A549 (cell line): Measurements from ENCODE around the gene PRAME. TPM values are rescaled to one million over a fixed set of nuclear protein-coding genes. Genes with fewer than 3 reads are reported as not detected.

Experiments
- ATAC-seq, 2 experiments: fragments of 200-7000 bp in 1 of 2; fragments of >200 bp in 1 of 2; cut with Nextera tagmentation in 1 of 2; cut with Tn5 transposase in 1 of 2; 3 replicates each; pipeline versions ENCODE4 v1.8.0 to v1.9.1; 2018 to 2020; ENCODE audit warnings: mild to moderate bottlenecking in 1 of 2, moderate library complexity in 1 of 2
- CTCF ChIA-PET: fragments of 300-600 bp; sonication (Branson Sonifier 250); formaldehyde crosslinking; extraction: SDS; loops from one replicate; lab custom pipeline; 2021; ENCODE audit warnings: antibody characterized with exemption, inconsistent platforms; lab: Yijun Ruan, JAX
- POLR2A ChIA-PET: fragments of 350-600 bp; formaldehyde crosslinking; extraction: SDS; loops from one replicate; lab custom pipeline; 2021; ENCODE audit warnings: antibody characterized with exemption, inconsistent platforms; lab: Yijun Ruan, JAX
- DNase-seq, 2 experiments: peaks; one replicate each; pipeline versions ENCODE4 v3.0.0 to v3.0.0-alpha.2; 2011 to 2016; ENCODE audit warnings: low read depth in 1 of 2, low spot score in 1 of 2
- FAIRE-seq: peaks from 2 replicates; lab custom pipeline; 2011; peaks lifted over from hg19 to GRCh38; lab: Jason Lieb, UNC
- H3K27ac ChIP-seq, 2 experiments: fragments of >200 bp; sonication (Bioruptor Twin); formaldehyde crosslinking; 3 replicates each; pipeline ENCODE4 v1.5.1; 2016 to 2017
- H3K4me1 ChIP-seq: fragments of >200 bp; sonication (Bioruptor Twin); formaldehyde crosslinking; 3 replicates; pipeline ENCODE4 v1.6.1; 2016
- H3K4me2 ChIP-seq: fragments of >200 bp; sonication (Bioruptor Twin); formaldehyde crosslinking; 3 replicates; pipeline ENCODE4 v1.6.1; 2016
- H3K4me3 ChIP-seq: fragments of >200 bp; sonication (Bioruptor Twin); formaldehyde crosslinking; 3 replicates; pipeline ENCODE4 v1.5.1; 2016
- H3K9me3 ChIP-seq: fragments of >200 bp; sonication (Bioruptor Twin); formaldehyde crosslinking; 3 replicates; pipeline ENCODE4 v1.6.1; 2016
- BHLHE40 ChIP-seq: IDR thresholded peaks from 2 replicates; pipeline ENCODE4 v1.6.1; 2012; ENCODE audit warnings: low read depth, low read length, inconsistent platforms
- CBX8 ChIP-seq: fragments of 200-600 bp; sonication (generic); IDR thresholded peaks from 2 replicates; pipeline ENCODE4 v1.6.1; 2016
- CHD2 ChIP-seq: fragments of 150-350 bp; IDR thresholded peaks from 2 replicates; pipeline ENCODE4 v1.6.1; 2014; ENCODE audit warnings: low read length; ENCODE audit not compliant: partially characterized antibody
- CHD4 ChIP-seq: fragments of 200-600 bp; sonication (generic); IDR thresholded peaks from 2 replicates; pipeline ENCODE4 v1.6.1; 2016; ENCODE audit warnings: antibody characterized with exemption, mild to moderate bottlenecking, borderline replicate concordance
- EHMT2 ChIP-seq: fragments of 200-600 bp; sonication (generic); IDR thresholded peaks from 2 replicates; pipeline ENCODE4 v1.6.1; 2016; ENCODE audit warnings: antibody characterized with exemption, low read depth, mild to moderate bottlenecking, moderate library complexity
- ESRRA ChIP-seq: fragments of 150-350 bp; IDR thresholded peaks from 2 replicates; pipeline ENCODE4 v1.6.1; 2014; ENCODE audit warnings: mild to moderate bottlenecking, low read length, borderline replicate concordance
- FOSL2 ChIP-seq, 2 experiments: fragments of 450-650 bp in 1 of 2; fragments of >200 bp in 1 of 2; sonication (Bioruptor Twin) in 1 of 2; formaldehyde crosslinking; IDR thresholded peaks; 2 replicates each; pipeline versions ENCODE4 v1.5.0 to v1.6.1; 2016 to 2020; ENCODE audit warnings: mild to moderate bottlenecking in 1 of 2, moderate library complexity in 1 of 2
- FOXS1 ChIP-seq: fragments of 250-450 bp; sonication (Bioruptor Pico); IDR thresholded peaks from 2 replicates; pipeline ENCODE4 v1.5.0; 2020; ENCODE audit warnings: mild to moderate bottlenecking, moderate library complexity
- HOXA7 ChIP-seq: fragments of 250-450 bp; sonication (Bioruptor Pico); IDR thresholded peaks from 2 replicates; pipeline ENCODE4 v1.5.0; 2020; ENCODE audit warnings: mild to moderate bottlenecking, moderate library complexity
- KDM1A ChIP-seq: fragments of 200-600 bp; sonication (generic); IDR thresholded peaks from 2 replicates; pipeline ENCODE4 v1.6.1; 2016; ENCODE audit warnings: low read depth, mild to moderate bottlenecking
- NFE2L2 ChIP-seq: fragments of 150-350 bp; conservative IDR thresholded peaks from 2 replicates; pipeline ENCODE4 v1.6.1; 2014; ENCODE audit warnings: low read length
- NPAS2 ChIP-seq: fragments of 250-450 bp; sonication (Bioruptor Pico); IDR thresholded peaks from 2 replicates; pipeline ENCODE4 v1.8.0; 2022; ENCODE audit warnings: mild to moderate bottlenecking, moderate library complexity, borderline replicate concordance
- RNF2 ChIP-seq: fragments of 200-600 bp; sonication (generic); IDR thresholded peaks from 2 replicates; pipeline ENCODE4 v1.6.1; 2016; ENCODE audit warnings: low read depth, mild to moderate bottlenecking, antibody characterized with exemption, moderate library complexity, borderline replicate concordance
- SMC3 ChIP-seq: fragments of >200 bp; sonication (Bioruptor Twin); formaldehyde crosslinking; IDR thresholded peaks from 3 replicates; pipeline ENCODE4 v1.6.1; 2018; ENCODE audit warnings: inconsistent platforms
- SREBF2 ChIP-seq: fragments of 450-650 bp; IDR thresholded peaks from 2 replicates; pipeline ENCODE4 v1.6.1; 2014; ENCODE audit warnings: mild to moderate bottlenecking, moderate library complexity
- TFCP2L1 ChIP-seq: fragments of 250-450 bp; sonication (Bioruptor Pico); IDR thresholded peaks from 2 replicates; pipeline ENCODE4 v1.5.0; 2021; ENCODE audit warnings: mild to moderate bottlenecking
- TP53 ChIP-seq: fragments of 250-450 bp; sonication (Bioruptor Pico); IDR thresholded peaks from 2 replicates; pipeline ENCODE4 v1.5.0; 2021; ENCODE audit warnings: mild to moderate bottlenecking, moderate library complexity
- ZC3H11A ChIP-seq: fragments of 450-650 bp; IDR thresholded peaks from 2 replicates; pipeline ENCODE4 v1.6.1; 2014; ENCODE audit warnings: antibody characterized with exemption, mild to moderate bottlenecking
- ZSCAN20 ChIP-seq: fragments of 250-450 bp; sonication (Bioruptor Pico); IDR thresholded peaks from 2 replicates; pipeline ENCODE4 v1.8.0; 2022; ENCODE audit warnings: mild to moderate bottlenecking, moderate library complexity
- WGBS: methylation state at CpG from one replicate; pipeline ENCODE4 v1.1.6; 2017; ENCODE audit errors: missing lambda C conversion rate; 5-methylcytosine and 5-hydroxymethylcytosine counted together
- polyA plus RNA-seq, 4 experiments: library from polyadenylated mRNA; depleted of rRNA in 3 of 4; stranded (reverse); fragments of >200 nt; fragmentation: RNase III in 1 of 4; extraction: RNeasy Plus Mini Kit Qiagen cat#74134 plus additional on column Dnase treatment in 1 of 4; gene quantifications; 2 replicates in 3 of 4; 3 replicates in 1 of 4; pipeline ENCODE4 v1.2.3, GENCODE V29; 2011 to 2017
- TF ChIP-seq, protein P1 (sequence below): IDR thresholded peaks from 2 replicates; pipeline ENCODE4 v1.6.1; 2012; ENCODE audit warnings: low read depth, borderline replicate concordance
- TF ChIP-seq, protein P2 (sequence below): fragments of >200 bp; sonication (Bioruptor Twin); formaldehyde crosslinking; IDR thresholded peaks from 3 replicates; pipeline ENCODE4 v1.6.1; 2016
- TF ChIP-seq, protein P3 (sequence below): fragments of 250-450 bp; sonication (Bioruptor Pico); IDR thresholded peaks from 2 replicates; pipeline ENCODE4 v1.5.0; 2021; ENCODE audit warnings: mild to moderate bottlenecking, moderate library complexity, borderline replicate concordance
- TF ChIP-seq, protein P4 (sequence below): IDR thresholded peaks from 2 replicates; pipeline ENCODE4 v1.6.1; 2012
- TF ChIP-seq, protein P5 (sequence below): fragments of >200 bp; sonication (Bioruptor Twin); formaldehyde crosslinking; IDR thresholded peaks from 3 replicates; pipeline ENCODE4 v1.5.1; 2016
- TF ChIP-seq, protein P6 (sequence below): fragments of 250-450 bp; sonication (Bioruptor Pico); IDR thresholded peaks from 2 replicates; pipeline ENCODE4 v1.5.0; 2020; ENCODE audit warnings: low read depth, mild to moderate bottlenecking, moderate library complexity

The PRAME gene
- polyA plus RNA-seq, 2 of the 4 experiments (the other 2 are of a cell fraction), result 130 to 173 TPM

DNA sequence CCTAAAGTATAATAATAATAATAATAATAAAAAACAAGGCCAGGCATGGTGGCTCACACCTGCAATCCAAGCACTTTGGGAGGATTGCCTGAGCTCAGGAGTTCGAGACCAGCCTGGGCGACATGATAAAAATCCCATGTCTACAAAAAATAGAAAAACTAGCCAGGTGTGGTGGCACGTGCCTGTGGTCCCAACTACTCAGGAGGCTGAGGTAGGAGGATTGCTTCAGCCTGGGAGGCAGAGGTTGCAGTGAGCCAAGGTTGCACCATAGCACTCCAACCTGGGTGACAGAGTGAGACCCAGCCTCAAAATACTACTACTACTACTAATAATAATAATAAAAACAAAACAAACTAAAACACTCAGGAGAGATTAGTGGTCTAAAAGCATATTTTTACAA, 23.4 kb downstream of the PRAME start:
- no peak for TF ChIP-seq ZSCAN20 (CRISPR knock-in tag)
- no peak for TF ChIP-seq TFCP2L1 (CRISPR knock-in tag)
- TF ChIP-seq, protein P1, sequence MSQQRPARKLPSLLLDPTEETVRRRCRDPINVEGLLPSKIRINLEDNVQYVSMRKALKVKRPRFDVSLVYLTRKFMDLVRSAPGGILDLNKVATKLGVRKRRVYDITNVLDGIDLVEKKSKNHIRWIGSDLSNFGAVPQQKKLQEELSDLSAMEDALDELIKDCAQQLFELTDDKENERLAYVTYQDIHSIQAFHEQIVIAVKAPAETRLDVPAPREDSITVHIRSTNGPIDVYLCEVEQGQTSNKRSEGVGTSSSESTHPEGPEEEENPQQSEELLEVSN, result no peak
- TF ChIP-seq RNF2, result no peak
- TF ChIP-seq SMC3, result no peak
- TF ChIP-seq, protein P2, sequence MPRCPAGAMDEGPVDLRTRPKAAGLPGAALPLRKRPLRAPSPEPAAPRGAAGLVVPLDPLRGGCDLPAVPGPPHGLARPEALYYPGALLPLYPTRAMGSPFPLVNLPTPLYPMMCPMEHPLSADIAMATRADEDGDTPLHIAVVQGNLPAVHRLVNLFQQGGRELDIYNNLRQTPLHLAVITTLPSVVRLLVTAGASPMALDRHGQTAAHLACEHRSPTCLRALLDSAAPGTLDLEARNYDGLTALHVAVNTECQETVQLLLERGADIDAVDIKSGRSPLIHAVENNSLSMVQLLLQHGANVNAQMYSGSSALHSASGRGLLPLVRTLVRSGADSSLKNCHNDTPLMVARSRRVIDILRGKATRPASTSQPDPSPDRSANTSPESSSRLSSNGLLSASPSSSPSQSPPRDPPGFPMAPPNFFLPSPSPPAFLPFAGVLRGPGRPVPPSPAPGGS, result no peak
- TF ChIP-seq, protein P3, sequence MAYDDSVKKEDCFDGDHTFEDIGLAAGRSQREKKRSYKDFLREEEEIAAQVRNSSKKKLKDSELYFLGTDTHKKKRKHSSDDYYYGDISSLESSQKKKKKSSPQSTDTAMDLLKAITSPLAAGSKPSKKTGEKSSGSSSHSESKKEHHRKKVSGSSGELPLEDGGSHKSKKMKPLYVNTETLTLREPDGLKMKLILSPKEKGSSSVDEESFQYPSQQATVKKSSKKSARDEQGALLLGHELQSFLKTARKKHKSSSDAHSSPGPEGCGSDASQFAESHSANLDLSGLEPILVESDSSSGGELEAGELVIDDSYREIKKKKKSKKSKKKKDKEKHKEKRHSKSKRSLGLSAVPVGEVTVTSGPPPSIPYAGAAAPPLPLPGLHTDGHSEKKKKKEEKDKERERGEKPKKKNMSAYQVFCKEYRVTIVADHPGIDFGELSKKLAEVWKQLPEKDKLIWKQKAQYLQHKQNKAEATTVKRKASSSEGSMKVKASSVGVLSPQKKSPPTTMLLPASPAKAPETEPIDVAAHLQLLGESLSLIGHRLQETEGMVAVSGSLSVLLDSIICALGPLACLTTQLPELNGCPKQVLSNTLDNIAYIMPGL (CRISPR knock-in tag), result no peak
- TF ChIP-seq CHD2, result no peak
- no peak for TF ChIP-seq FOSL2 (IDR thresholded peaks at IDR 0.05)
- TF ChIP-seq FOSL2 (CRISPR knock-in tag; IDR thresholded peaks at IDR 0.05), result no peak
- no peak for TF ChIP-seq NPAS2 (CRISPR knock-in tag)
- no peak for TF ChIP-seq CHD4
- no peak for TF ChIP-seq ESRRA
- no peak for TF ChIP-seq CBX8
- no peak for TF ChIP-seq SREBF2
- TF ChIP-seq TP53 (CRISPR knock-in tag), result no peak
- POLR2A ChIA-PET, result no interaction called here
- H3K4me2 ChIP-seq, result no peak overlapping the region
- FAIRE-seq (no peak), ATAC-seq (no peak), DNase-seq (no peak)
- H3K9me3 ChIP-seq, result no peaks in the 10 kb centered on the region
- no peak overlapping the region for H3K4me3 ChIP-seq
- H3K27ac ChIP-seq, result no peak overlapping the region
- CTCF ChIA-PET, result interaction anchor here (0.6 to 1.2 kb wide), 3 partner anchors 19 to 128 kb away, joined by 3 to 5 read pairs (median 3); no protein-coding TSS in a partner anchor
- 70% methylated on average over 3 of the region's 3 CpGs for WGBS
- H3K4me1 ChIP-seq, result no peaks in the 10 kb centered on the region

DNA sequence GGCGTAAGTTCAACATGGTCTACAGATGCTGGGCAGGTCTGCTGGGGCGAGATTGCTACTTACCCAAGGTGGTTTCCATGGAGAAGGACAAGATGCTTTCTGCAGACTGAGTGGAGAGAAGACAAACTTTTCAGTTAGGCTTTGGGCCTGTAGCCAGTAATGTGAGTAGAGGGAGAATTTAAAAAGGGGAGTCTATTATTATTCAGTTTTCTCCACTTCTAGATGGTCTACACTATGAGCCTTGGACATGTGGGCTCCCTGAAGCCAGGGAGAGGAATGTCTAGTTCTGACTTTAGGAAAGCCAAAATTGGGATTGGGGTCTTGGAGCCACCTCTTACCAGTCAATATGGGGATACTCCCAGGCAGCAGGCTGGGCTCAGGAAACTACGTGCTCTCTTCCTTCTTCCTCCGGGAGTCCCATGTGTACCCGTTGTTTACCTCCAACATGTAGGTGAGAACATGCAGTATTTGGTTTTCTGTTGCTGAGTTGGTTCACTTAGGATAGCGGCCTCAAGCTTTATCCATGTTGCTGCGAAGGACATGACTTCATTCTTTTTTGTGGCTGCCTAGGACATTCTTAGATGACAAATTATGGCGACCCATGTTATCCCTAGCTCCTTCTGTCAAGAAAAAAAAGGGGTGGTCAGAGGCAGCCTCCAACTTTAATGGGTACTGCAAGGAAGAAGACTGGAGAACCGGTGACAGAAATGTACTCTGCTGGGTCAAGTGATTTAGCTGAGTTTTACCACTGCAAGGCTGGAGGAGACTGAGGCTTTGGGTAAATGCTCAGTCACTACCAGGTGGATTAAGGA, 24.3 kb downstream of the PRAME start:
- no peak for DNase-seq
- H3K9me3 ChIP-seq, result no peaks in the 10 kb centered on the region
- 65% methylated on average over 9 of the region's 9 CpGs for WGBS
- H3K4me1 ChIP-seq, result no peaks in the 10 kb centered on the region
- H3K4me2 ChIP-seq, result no peak overlapping the region
- CTCF ChIA-PET, result interaction anchor here (1.2 to 1.5 kb wide), 2 partner anchors 20 to 24 kb away, joined by 3 to 5 read pairs; partner anchors contain the start of gene PRAME
- POLR2A ChIA-PET, result no interaction called here
- no peak overlapping the region for H3K27ac ChIP-seq
- no peak for FAIRE-seq
- H3K4me3 ChIP-seq, result no peak overlapping the region
- TF ChIP-seq HOXA7 (CRISPR knock-in tag) (no peak), NFE2L2 (no peak), EHMT2 (no peak), FOXS1 (no peak)
- ATAC-seq, result no peak

DNA sequence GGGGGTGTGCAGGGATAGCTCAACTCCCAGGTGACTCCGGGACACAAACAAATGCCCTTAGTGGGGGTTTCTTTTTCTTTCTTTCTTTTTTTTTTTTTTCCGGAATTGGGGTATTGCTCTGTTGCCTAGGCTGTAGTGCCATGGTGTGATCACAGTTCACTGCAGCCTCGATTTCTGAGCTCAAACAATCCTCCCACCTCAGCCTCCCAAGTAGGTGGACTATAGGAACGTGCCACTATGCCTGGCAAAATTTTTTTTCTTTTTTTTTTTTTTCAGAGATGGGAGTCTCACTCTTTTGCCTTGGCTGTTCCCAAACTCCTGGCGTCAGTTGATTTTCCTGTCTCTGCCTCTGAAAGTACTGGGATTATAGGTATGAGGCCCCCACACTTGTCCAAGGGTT, 25.2 kb downstream of the PRAME start:
- 58% methylated on average over 5 of the region's 5 CpGs for WGBS
- TF ChIP-seq ESRRA (no peak), TFCP2L1 (CRISPR knock-in tag) (no peak), ZC3H11A (no peak), BHLHE40 (no peak), KDM1A (no peak)
- TF ChIP-seq, protein P4, sequence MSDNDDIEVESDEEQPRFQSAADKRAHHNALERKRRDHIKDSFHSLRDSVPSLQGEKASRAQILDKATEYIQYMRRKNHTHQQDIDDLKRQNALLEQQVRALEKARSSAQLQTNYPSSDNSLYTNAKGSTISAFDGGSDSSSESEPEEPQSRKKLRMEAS, result no peak
- TF ChIP-seq, protein P5, sequence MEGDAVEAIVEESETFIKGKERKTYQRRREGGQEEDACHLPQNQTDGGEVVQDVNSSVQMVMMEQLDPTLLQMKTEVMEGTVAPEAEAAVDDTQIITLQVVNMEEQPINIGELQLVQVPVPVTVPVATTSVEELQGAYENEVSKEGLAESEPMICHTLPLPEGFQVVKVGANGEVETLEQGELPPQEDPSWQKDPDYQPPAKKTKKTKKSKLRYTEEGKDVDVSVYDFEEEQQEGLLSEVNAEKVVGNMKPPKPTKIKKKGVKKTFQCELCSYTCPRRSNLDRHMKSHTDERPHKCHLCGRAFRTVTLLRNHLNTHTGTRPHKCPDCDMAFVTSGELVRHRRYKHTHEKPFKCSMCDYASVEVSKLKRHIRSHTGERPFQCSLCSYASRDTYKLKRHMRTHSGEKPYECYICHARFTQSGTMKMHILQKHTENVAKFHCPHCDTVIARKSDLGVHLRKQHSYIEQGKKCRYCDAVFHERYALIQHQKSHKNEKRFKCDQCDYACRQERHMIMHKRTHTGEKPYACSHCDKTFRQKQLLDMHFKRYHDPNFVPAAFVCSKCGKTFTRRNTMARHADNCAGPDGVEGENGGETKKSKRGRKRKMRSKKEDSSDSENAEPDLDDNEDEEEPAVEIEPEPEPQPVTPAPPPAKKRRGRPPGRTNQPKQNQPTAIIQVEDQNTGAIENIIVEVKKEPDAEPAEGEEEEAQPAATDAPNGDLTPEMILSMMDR, result no peak
- TF ChIP-seq, protein P6, sequence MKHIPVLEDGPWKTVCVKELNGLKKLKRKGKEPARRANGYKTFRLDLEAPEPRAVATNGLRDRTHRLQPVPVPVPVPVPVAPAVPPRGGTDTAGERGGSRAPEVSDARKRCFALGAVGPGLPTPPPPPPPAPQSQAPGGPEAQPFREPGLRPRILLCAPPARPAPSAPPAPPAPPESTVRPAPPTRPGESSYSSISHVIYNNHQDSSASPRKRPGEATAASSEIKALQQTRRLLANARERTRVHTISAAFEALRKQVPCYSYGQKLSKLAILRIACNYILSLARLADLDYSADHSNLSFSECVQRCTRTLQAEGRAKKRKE, result no peak
- FAIRE-seq (no peak), ATAC-seq (no peak), DNase-seq (no peak)
- Histone ChIP-seq H3K4me2 (no peak overlapping the region), H3K4me3 (no peak overlapping the region), H3K27ac (no peak overlapping the region), H3K4me1 (no peaks in the 10 kb centered on the region), H3K9me3 (no peaks in the 10 kb centered on the region)
- ChIA-PET CTCF (interaction anchor here (0.7 to 1.5 kb wide), 3 partner anchors 14 to 25 kb away, joined by 3 to 6 read pairs (median 4); partner anchors contain the start of gene PRAME), POLR2A (no interaction called here)
